SH-SY5Y (cell line): ENCODE results near the gene TCEAL9.

Experiments used
- GATA2 ChIP-seq: IDR thresholded peaks from 2 replicates; pipeline ENCODE4 v1.6.1; 2011; ENCODE audit warnings: mild to moderate bottlenecking, low read depth, low read length
- GATA3 ChIP-seq: IDR thresholded peaks from 2 replicates; pipeline ENCODE4 v1.6.1; 2011; ENCODE audit warnings: low read depth, mild to moderate bottlenecking, low read length, moderate library complexity

DNA sequence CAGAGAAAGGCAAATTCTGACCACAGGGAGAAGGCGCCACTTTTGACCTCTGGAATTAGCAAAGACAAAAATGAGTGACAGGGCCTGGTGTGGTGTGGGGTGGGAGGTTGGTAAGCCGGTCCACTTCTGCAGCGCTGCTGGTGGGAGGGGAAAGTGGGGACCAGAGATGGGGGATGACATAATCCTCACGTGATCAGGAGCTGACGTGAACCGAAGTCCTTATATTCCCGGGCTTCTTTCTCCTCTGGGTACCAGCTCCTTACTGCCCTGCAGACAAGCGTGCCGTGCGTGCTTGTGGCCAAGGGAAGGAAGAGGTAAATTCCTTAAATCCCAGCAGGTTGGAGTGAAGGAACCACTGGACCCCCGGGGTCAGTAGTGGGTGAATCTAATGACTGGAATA lies 26.3 kb upstream of the TCEAL9 start, which contains the start of gene TCEAL7:
- TF ChIP-seq GATA2 (no peak), GATA3 (no peak)
